Stimulated activated CD4-positive, alpha-beta T cell treated with anti-CD3 and anti-CD28 coated beads, Interleukin-1b, Interleukin-23, amount 100 ng/mL, for 24 hours (primary cell): Measurements from ENCODE around the gene NUDT8.
"Not testable (repeated sequence)": the region's sequence is repeated elsewhere in the genome, so short reads cannot be mapped to it uniquely, and the experiment has no call there.

Experiments
- DNase-seq, 4 experiments: peaks; one replicate each; pipeline ENCODE4 v3.0.0-alpha.2; 2020; ENCODE audit warnings: low read depth in 4 of 4, low spot score in 1 of 4

Gene NUDT8

GRCh38 chr11:67644042-67644441, 14.3 kb upstream of the NUDT8 start:
- no peak for DNase-seq

- no peak for DNase-seq
Measured at GRCh38 chr11:67642173-67643120, 12.7 kb upstream of the NUDT8 start.

GRCh38 chr11:67641338-67642172, 11.8 kb upstream of the NUDT8 start:
- no peak for DNase-seq

GRCh38 chr11:67640758-67641337, 11.1 kb upstream of the NUDT8 start:
- DNase-seq, result no peak

- DNase-seq, result peak in 2 of 4 experiments; percentile 38 to 43
Measured at GRCh38 chr11:67640021-67640757, 10.5 kb upstream of the NUDT8 start.

- DNase-seq, result no peak
Measured at GRCh38 chr11:67639438-67639859, 9.7 kb upstream of the NUDT8 start, which contains the start of gene TBX10. Gene TBX10 (minus strand): TSS chr11:67639763. CDS start chr11:67639472, 291 bp downstream.

- no peak for DNase-seq
Measured at GRCh38 chr11:67638535-67639437, 9.0 kb upstream of the NUDT8 start.

- not testable (repeated sequence) for DNase-seq
Measured at GRCh38 chr11:67637441-67637840, 7.7 kb upstream of the NUDT8 start.

- no peak for DNase-seq
Measured at GRCh38 chr11:67636962-67637361, 7.2 kb upstream of the NUDT8 start.

- no peak for DNase-seq
Measured at GRCh38 chr11:67635231-67635521, 5.4 kb upstream of the NUDT8 start.

GRCh38 chr11:67634366-67635230, 4.9 kb upstream of the NUDT8 start:
- DNase-seq, result no peak

- DNase-seq, result no peak
Measured at GRCh38 chr11:67633758-67634365, 4.1 kb upstream of the NUDT8 start.

- no peak for DNase-seq
Measured at GRCh38 chr11:67632982-67633755, 3.4 kb upstream of the NUDT8 start.

- no peak for DNase-seq
Measured at GRCh38 chr11:67632175-67632981, 2.6 kb upstream of the NUDT8 start.

- no peak for DNase-seq
Measured at GRCh38 chr11:67631853-67632174, 2.1 kb upstream of the NUDT8 start.

GRCh38 chr11:67631411-67631810, 1.7 kb upstream of the NUDT8 start:
- DNase-seq, result no peak

GRCh38 chr11:67630943-67631331, 1.2 kb upstream of the NUDT8 start:
- DNase-seq, result no peak
